ENCODE measurements around the gene ZACN.

The ZACN gene

DNA sequence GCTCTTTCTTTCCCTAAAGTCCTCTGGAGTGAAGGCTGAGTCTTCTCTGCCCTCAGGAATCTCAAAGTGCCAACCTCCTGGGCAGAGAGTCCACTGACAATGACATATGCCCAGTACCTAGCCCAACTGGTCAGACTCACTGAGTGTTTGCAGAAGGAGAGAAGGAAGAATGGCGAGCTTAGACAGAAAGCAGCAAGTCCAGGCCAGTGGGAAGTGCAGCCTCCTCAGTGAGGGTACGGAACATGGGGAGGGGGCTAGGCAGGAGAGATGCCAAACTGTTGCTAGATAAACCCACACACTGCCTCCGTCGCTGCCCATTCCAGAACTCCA, 23.9 kb downstream of the ZACN start:
- Histone ChIP-seq H3K36me3 (ENCODE audit: control insufficient read depth, insufficient read depth, low read length) (peaks cover 12% of the 10 kb centered on the region), H3K9ac (ENCODE audit: low read depth, low read length) (peak overlapping the region; percentile 73), H3K27me3 (ENCODE audit: control insufficient read depth, insufficient read depth, low read length) (no peaks in the 10 kb centered on the region), H3K4me1 (ENCODE audit: control insufficient read depth, insufficient read depth, low read length) (peaks cover 8% of the 10 kb centered on the region), H3K9me3 (ENCODE audit: control insufficient read depth, insufficient read depth, low read length) (no peaks in the 10 kb centered on the region), H3K4me3 (ENCODE audit: low read depth, low read length) (peak overlapping the region; percentile 96)

DNA sequence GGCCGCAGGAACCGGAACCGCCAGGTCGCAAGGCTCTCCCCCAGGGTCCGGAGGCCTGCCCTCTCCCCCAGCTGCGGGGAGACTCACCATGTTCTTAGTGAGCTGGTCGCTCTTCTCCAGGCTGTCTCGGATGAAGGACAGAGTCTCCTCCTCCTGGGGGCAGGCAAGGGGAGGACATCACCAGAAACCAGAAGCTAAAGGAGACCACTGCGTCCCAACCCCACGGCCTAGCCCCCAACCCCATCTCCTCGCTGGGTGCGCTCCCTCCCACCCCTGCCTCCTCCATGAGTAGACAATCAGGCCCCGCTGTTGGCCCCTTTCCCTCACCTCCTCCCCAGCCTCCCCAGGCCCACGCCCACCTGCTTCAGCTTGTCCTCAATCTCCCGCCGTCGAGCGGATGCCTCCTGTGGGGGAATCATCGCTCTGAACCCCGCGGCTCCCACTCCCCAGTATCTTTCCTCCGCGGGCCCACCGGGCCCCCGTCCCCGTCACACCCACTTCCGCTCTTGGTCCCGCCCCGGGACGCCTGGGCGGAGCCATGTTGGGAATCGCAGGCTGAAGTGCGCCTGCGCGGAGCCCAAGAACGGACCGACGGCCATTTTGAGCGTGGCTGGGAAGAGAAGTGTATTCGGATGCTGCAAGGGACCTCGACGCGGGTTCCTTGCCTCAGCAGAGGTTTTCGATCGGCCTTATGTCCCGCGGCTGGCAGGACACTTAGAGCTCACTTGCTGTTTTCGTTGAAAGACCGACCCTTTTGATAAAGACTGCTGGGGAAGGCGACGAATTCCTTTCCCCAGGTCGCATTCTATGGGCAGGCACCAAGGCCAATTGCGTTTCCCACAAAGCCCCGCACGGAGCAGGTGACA, 24.5 kb downstream of the ZACN start, which contains the start of gene EXOC7:
TSS of gene EXOC7 (minus strand) at position 514 of the 866 bp plus-strand sequence. CDS start at position 419, 95 bp downstream.
- peaks cover 8% of the 10 kb centered on the region for H3K4me1 ChIP-seq (ENCODE audit: control insufficient read depth, insufficient read depth, low read length)
- peak within 1 kb of the TSS; percentile 96 for H3K4me3 ChIP-seq (ENCODE audit: low read depth, low read length)
- H3K36me3 ChIP-seq (ENCODE audit: control insufficient read depth, insufficient read depth, low read length) = peaks cover 12% of the 10 kb centered on the region
- H3K9me3 ChIP-seq (ENCODE audit: control insufficient read depth, insufficient read depth, low read length) = no peaks in the 10 kb centered on the region
- H3K27me3 ChIP-seq (ENCODE audit: control insufficient read depth, insufficient read depth, low read length) = no peaks in the 10 kb centered on the region
- H3K9ac ChIP-seq (ENCODE audit: low read depth, low read length) = peak within 1 kb of the TSS; percentile 80

DNA sequence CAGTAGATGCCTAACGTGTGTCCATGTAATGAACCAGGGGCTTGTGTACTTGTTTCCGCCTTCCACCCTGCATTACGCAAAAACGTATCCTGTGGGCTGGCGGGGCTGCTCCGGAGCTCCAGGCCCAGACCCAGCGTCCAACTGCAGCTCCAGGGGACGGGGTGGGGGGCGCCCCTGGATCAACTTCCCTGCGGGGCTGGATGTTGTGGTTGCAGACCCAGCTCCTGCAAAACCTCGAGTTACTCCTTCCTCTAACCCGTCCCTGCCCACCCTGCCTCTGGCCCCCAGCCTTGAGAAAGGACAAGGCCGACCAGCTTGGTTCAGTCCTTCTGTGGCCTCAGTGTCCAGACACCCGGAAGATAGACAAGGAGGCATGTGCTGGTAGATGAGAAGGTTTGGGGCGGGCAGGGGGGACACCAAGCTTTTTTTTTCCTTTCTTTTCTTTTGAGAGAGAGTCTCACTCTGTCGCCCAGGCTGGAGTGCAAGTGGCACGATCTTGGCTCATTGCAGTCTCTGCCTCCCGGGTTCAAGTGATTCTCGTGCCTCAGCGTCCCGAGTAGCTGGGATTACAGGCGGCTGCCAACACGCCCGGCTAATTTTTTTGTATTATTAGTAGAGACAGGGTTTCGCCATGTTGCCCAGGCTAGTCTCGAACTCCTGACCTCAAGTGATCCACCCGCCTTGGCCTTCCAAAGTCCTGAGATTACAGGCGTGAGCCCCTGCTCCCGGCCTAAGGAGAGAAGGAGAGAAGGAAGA, 25.3 kb downstream of the ZACN start:
- peaks cover 12% of the 10 kb centered on the region for H3K36me3 ChIP-seq (ENCODE audit: control insufficient read depth, insufficient read depth, low read length)
- H3K9me3 ChIP-seq (ENCODE audit: control insufficient read depth, insufficient read depth, low read length) = no peaks in the 10 kb centered on the region
- H3K4me1 ChIP-seq (ENCODE audit: control insufficient read depth, insufficient read depth, low read length) = peaks cover 8% of the 10 kb centered on the region
- H3K4me3 ChIP-seq (ENCODE audit: low read depth, low read length) = peak overlapping the region; percentile 96
- no peaks in the 10 kb centered on the region for H3K27me3 ChIP-seq (ENCODE audit: control insufficient read depth, insufficient read depth, low read length)
- peak overlapping the region; percentile 80 for H3K9ac ChIP-seq (ENCODE audit: low read depth, low read length)

DNA sequence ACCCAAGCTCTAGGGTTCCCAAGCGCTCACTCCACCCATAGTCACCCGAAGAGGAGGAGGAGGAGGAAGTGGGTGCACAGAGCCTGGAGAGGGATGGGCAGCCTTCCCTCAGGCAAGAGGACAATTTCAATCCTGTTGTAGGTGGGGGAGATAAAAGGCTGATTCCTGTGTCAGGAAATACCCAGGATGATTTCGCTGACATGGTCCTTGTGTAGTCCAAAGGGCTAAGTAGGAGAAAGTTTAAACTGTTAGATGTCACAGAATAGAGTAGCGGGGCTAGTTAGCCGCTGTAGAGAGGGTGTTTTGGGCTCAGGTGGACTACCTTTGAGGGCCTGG, 25.9 kb downstream of the ZACN start:
- Histone ChIP-seq H3K27me3 (ENCODE audit: control insufficient read depth, insufficient read depth, low read length) (no peaks in the 10 kb centered on the region), H3K4me3 (ENCODE audit: low read depth, low read length) (no peak overlapping the region), H3K4me1 (ENCODE audit: control insufficient read depth, insufficient read depth, low read length) (peaks cover 8% of the 10 kb centered on the region), H3K9ac (ENCODE audit: low read depth, low read length) (no peak overlapping the region), H3K9me3 (ENCODE audit: control insufficient read depth, insufficient read depth, low read length) (no peaks in the 10 kb centered on the region), H3K36me3 (ENCODE audit: control insufficient read depth, insufficient read depth, low read length) (peaks cover 8% of the 10 kb centered on the region)

DNA sequence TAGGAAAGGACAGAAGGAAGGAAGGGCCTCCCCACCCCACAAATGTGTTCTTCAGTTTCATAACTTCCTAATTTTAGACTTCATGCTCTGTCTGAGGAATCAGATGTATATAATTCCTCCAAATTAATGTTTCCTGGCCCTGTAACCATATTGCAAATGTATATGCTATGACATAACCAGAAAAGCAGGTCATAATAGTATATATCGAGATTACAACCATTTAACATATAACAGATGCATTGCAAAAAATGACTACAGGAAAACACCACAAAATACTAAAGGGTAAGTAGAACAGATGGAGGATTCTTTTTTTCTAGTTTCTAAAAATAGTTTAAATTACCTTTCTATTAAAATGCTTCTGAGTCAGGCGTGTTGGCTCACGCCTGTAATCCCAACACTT, 27.7 kb downstream of the ZACN start:
- Histone ChIP-seq H3K4me1 (ENCODE audit: control insufficient read depth, insufficient read depth, low read length) (peaks cover 8% of the 10 kb centered on the region), H3K27me3 (ENCODE audit: control insufficient read depth, insufficient read depth, low read length) (no peaks in the 10 kb centered on the region), H3K36me3 (ENCODE audit: control insufficient read depth, insufficient read depth, low read length) (peaks cover 2% of the 10 kb centered on the region), H3K4me3 (ENCODE audit: low read depth, low read length) (no peak overlapping the region), H3K9me3 (ENCODE audit: control insufficient read depth, insufficient read depth, low read length) (no peaks in the 10 kb centered on the region), H3K9ac (ENCODE audit: low read depth, low read length) (no peak overlapping the region)

DNA sequence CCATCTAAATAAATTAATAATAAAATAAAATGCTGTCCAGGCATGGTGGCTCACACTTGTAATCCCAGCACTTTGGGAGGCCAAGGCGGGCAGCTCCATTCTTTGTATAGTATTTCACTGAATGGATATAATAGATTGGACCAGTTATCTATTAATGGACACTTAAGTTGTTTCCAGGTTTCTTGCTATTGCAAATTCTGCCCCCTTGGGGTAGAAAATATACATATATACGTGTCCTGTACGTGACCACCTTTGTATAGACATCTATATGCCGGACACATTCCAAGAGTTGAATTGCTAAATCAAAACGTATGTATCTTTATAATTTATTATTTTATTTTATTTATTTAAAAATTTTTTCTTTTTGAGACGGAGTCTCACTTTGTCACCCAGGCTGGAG, 28.5 kb downstream of the ZACN start:
- no peaks in the 10 kb centered on the region for H3K36me3 ChIP-seq (ENCODE audit: control insufficient read depth, insufficient read depth, low read length)
- no peaks in the 10 kb centered on the region for H3K9me3 ChIP-seq (ENCODE audit: control insufficient read depth, insufficient read depth, low read length)
- H3K9ac ChIP-seq (ENCODE audit: low read depth, low read length) = no peak overlapping the region
- H3K27me3 ChIP-seq (ENCODE audit: control insufficient read depth, insufficient read depth, low read length) = no peaks in the 10 kb centered on the region
- H3K4me3 ChIP-seq (ENCODE audit: low read depth, low read length) = no peak overlapping the region
- peaks cover 8% of the 10 kb centered on the region for H3K4me1 ChIP-seq (ENCODE audit: control insufficient read depth, insufficient read depth, low read length)

DNA sequence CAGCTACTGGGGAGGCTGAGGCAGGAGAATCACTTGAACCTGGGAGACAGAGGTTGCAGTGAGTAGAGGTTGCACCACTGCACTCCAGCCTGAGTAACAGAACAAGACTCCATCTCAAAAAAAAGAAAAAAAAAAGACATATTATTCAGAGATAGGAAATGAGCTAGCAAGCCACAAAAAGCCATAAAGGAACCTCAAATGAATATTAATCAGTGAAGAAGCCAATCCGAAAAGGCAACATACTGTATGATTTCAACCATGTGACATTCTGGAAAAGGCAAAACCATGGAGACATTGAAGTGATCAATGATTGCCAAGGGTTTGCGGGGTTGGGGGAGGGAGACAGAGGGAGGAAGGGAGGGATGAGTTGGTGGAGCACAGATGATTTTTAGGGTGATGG, 33.0 kb downstream of the ZACN start:
- Histone ChIP-seq H3K4me3 (ENCODE audit: low read depth, low read length) (no peak overlapping the region), H3K9me3 (ENCODE audit: control insufficient read depth, insufficient read depth, low read length) (no peaks in the 10 kb centered on the region), H3K9ac (ENCODE audit: low read depth, low read length) (no peak overlapping the region), H3K27me3 (ENCODE audit: control insufficient read depth, insufficient read depth, low read length) (no peaks in the 10 kb centered on the region), H3K4me1 (ENCODE audit: control insufficient read depth, insufficient read depth, low read length) (no peaks in the 10 kb centered on the region), H3K36me3 (ENCODE audit: control insufficient read depth, insufficient read depth, low read length) (no peaks in the 10 kb centered on the region)

DNA sequence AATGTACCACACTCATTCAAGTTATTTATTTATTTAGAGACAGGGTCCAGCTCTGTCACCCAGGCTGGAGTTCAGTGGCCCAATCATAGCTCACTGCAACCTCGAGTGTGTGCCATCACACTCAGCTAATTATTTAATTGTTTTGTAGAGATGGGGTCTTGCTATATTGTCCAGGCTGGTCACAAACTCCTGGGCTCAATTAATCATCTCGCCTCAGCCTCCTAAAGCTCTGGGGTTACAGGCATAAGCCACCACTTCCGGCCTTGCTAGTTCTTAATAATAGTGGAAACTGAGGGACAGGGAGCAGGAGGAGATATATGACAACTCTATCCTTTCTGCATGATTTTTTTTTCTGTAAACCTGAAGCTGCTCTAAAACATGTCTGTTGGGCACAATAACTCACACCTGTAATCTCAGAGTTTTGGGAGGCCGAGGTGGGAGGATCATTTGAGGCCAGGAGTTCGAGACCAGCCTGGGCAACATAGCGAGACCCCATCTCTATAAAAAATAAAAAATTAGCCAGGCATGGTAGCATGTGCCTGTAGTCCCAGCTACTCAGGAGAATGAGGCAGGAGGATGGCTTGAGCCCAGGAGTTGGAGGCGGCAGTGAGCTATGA, 36.3 kb downstream of the ZACN start:
- Histone ChIP-seq H3K36me3 (ENCODE audit: control insufficient read depth, insufficient read depth, low read length) (no peaks in the 10 kb centered on the region), H3K27me3 (ENCODE audit: control insufficient read depth, insufficient read depth, low read length) (no peaks in the 10 kb centered on the region), H3K9ac (ENCODE audit: low read depth, low read length) (no peak overlapping the region), H3K4me3 (ENCODE audit: low read depth, low read length) (no peak overlapping the region), H3K4me1 (ENCODE audit: control insufficient read depth, insufficient read depth, low read length) (peaks cover 3% of the 10 kb centered on the region), H3K9me3 (ENCODE audit: control insufficient read depth, insufficient read depth, low read length) (no peaks in the 10 kb centered on the region)

DNA sequence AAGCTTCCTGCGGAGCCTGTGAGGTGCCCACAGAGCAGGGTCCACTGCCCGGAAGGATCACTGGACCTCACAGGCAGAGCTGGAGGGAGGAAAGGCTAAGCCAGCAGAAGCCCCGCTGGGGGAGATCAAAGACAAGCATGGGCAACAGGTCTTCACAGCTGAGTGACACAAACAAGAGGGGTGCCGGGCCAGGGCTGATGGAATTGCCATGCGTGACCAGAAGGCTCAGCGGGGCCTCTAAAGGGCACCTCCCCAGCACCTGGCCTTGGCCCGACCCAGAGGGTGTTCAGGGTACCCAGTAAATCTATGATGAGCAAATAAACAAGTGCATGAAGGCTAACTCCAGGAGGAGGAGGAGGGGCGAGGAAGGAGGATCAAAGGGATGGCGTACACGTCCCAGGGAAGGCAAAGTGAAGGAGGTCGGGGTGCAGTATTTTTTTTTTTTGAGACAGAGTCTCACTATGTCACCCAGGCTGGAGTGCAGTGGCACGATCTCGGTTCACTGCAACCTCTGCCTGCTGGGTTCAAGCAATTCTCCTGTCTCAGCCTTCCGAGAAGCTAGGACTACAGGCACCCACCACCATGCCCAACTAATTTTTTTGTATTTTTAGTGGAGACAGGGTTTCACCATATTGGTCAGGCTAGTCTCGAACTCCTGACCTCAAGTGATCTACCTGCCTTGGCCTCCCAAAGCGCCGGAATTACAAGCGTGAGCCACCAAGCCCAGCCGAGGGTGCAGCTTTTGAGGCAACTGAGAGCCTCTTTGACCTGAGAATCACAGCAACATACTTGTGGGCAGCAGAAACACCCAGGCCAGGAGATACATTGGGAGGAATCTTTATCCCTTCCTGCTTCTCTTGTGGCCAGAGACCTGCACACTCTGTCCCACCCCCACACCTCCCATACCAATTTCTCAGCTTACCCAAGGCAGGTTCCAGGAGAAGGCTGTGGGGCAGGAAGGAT, 40.7 kb downstream of the ZACN start:
- Histone ChIP-seq H3K9ac (ENCODE audit: low read depth, low read length) (no peak overlapping the region), H3K36me3 (ENCODE audit: control insufficient read depth, insufficient read depth, low read length) (no peaks in the 10 kb centered on the region), H3K4me1 (ENCODE audit: control insufficient read depth, insufficient read depth, low read length) (peaks cover 7% of the 10 kb centered on the region), H3K27me3 (ENCODE audit: control insufficient read depth, insufficient read depth, low read length) (peaks cover 4% of the 10 kb centered on the region), H3K4me3 (ENCODE audit: low read depth, low read length) (no peak overlapping the region), H3K9me3 (ENCODE audit: control insufficient read depth, insufficient read depth, low read length) (no peaks in the 10 kb centered on the region)

DNA sequence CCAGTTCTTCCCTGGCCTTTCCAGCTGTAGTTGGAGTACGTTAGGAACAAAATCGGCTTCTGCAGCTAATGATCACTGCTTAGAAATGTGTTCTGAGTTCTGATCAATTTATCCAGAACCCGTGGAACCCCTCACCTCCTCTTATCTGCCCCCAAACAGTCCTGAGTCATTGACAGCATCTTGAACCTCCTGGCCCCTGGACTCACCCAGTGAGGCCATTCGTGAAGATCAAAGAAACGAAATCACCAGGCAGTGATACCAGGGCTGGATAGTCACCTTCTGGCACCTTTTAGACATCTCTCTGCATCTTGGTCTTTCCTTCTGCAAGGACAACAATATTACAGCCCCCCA, 41.7 kb downstream of the ZACN start:
- H3K4me1 ChIP-seq (ENCODE audit: control insufficient read depth, insufficient read depth, low read length) = peaks cover 7% of the 10 kb centered on the region
- H3K9me3 ChIP-seq (ENCODE audit: control insufficient read depth, insufficient read depth, low read length) = no peaks in the 10 kb centered on the region
- H3K36me3 ChIP-seq (ENCODE audit: control insufficient read depth, insufficient read depth, low read length) = no peaks in the 10 kb centered on the region
- H3K27me3 ChIP-seq (ENCODE audit: control insufficient read depth, insufficient read depth, low read length) = peaks cover 4% of the 10 kb centered on the region
- no peak overlapping the region for H3K4me3 ChIP-seq (ENCODE audit: low read depth, low read length)
- H3K9ac ChIP-seq (ENCODE audit: low read depth, low read length) = no peak overlapping the region

DNA sequence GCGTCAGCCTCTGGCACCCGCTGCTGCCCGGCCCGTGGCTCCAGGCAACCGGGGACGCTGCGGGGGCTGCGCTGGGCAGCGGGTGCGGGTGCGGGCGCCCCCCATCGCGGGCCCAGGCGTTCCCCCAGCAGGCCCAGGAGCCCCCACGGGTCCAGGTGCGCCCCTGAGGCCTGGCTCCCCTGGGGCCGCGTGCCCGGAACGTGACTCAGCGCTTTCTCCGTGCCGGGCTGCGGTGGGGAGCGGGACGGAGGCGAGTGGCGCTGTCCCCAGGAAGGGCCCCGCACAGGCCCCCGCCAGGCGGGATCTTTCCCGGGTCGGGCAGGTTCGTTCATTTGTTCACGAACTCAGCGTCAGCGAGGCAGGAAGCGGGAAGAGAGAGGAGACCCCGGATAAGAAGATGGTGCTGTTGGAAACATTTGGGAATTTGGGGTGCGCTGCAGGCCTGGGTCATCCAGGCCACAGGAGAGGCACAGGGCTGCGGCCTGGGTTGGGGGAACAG, 43.0 kb downstream of the ZACN start:
- H3K9me3 ChIP-seq (ENCODE audit: control insufficient read depth, insufficient read depth, low read length) = no peaks in the 10 kb centered on the region
- H3K4me1 ChIP-seq (ENCODE audit: control insufficient read depth, insufficient read depth, low read length) = peaks cover 7% of the 10 kb centered on the region
- peaks cover 4% of the 10 kb centered on the region for H3K27me3 ChIP-seq (ENCODE audit: control insufficient read depth, insufficient read depth, low read length)
- no peak overlapping the region for H3K9ac ChIP-seq (ENCODE audit: low read depth, low read length)
- peak overlapping the region; percentile 30 for H3K4me3 ChIP-seq (ENCODE audit: low read depth, low read length)
- H3K36me3 ChIP-seq (ENCODE audit: control insufficient read depth, insufficient read depth, low read length) = no peaks in the 10 kb centered on the region

Data from iPS-15b (cell line).